H9 (cell line): ENCODE results near the gene NCF2. TPM values are rescaled to one million over a fixed set of nuclear protein-coding genes. Genes with fewer than 3 reads are reported as not detected.

Source experiments
- DNase-seq: peaks from one replicate; pipeline ENCODE4 v3.0.0-alpha.2; 2017
- H2AFZ ChIP-seq: one replicate; pipeline ENCODE4 v1.6.1; 2013; ENCODE audit warnings: mild to moderate bottlenecking, low read length, control low read depth, moderate library complexity
- H2AK5ac ChIP-seq: 2 replicates; pipeline ENCODE4 v1.6.1; 2013; ENCODE audit warnings: low read length, control low read depth, mixed read lengths; ENCODE audit not compliant: insufficient read length
- H2BK120ac ChIP-seq: one replicate; pipeline ENCODE4 v1.6.1; 2013; ENCODE audit warnings: low read depth, mild to moderate bottlenecking, low read length, control low read depth, inconsistent platforms; ENCODE audit not compliant: poor library complexity, severe bottlenecking
- H2BK12ac ChIP-seq: 2 replicates; pipeline ENCODE4 v1.6.1; 2013; ENCODE audit warnings: low read length, control low read depth, mixed read lengths, low read depth; ENCODE audit not compliant: insufficient read length
- H2BK15ac ChIP-seq: 2 replicates; pipeline ENCODE4 v1.6.1; 2013; ENCODE audit warnings: low read depth, low read length, control low read depth
- H2BK20ac ChIP-seq: one replicate; pipeline ENCODE4 v1.6.1; 2013; ENCODE audit warnings: low read depth, mild to moderate bottlenecking, low read length, control low read depth, inconsistent platforms; ENCODE audit not compliant: poor library complexity, severe bottlenecking
- H2BK5ac ChIP-seq: 2 replicates; pipeline ENCODE4 v1.6.1; 2013; ENCODE audit warnings: low read length, control low read depth, mixed read lengths; ENCODE audit not compliant: insufficient read length
- H3K14ac ChIP-seq: 2 replicates; pipeline ENCODE4 v1.6.1; 2013; ENCODE audit warnings: low read length, control low read depth; ENCODE audit not compliant: insufficient read depth
- H3K18ac ChIP-seq: 2 replicates; pipeline ENCODE4 v1.6.1; 2013; ENCODE audit warnings: low read depth, mild to moderate bottlenecking, mixed read lengths, low read length, control low read depth; ENCODE audit not compliant: insufficient read length
- H3K23ac ChIP-seq: 2 replicates; pipeline ENCODE4 v1.6.1; 2013; ENCODE audit warnings: low read length, control low read depth, mixed read lengths, low read depth; ENCODE audit not compliant: insufficient read length
- H3K23me2 ChIP-seq: 2 replicates; pipeline ENCODE4 v1.6.1; 2013; ENCODE audit warnings: low read depth, mild to moderate bottlenecking, mixed read lengths, low read length, control low read depth; ENCODE audit not compliant: insufficient read length, poor library complexity, severe bottlenecking
- H3K27ac ChIP-seq: 2 replicates; pipeline ENCODE4 v1.5.1; 2013; ENCODE audit warnings: low read length, control low read depth, mixed read lengths, low read depth; ENCODE audit not compliant: insufficient read length
- H3K27me3 ChIP-seq: 2 replicates; pipeline ENCODE4 v1.6.1; 2013; ENCODE audit warnings: low read length, control low read depth, inconsistent platforms; ENCODE audit not compliant: insufficient read depth
- H3K4ac ChIP-seq: 2 replicates; pipeline ENCODE4 v1.6.1; 2013; ENCODE audit warnings: low read depth, mild to moderate bottlenecking, control low read depth, inconsistent platforms, low read length, moderate library complexity
- H3K4me1 ChIP-seq: 2 replicates; pipeline ENCODE4 v1.6.1; 2013; ENCODE audit warnings: low read length, control low read depth, inconsistent platforms; ENCODE audit not compliant: insufficient read depth
- H3K4me2 ChIP-seq: 2 replicates; pipeline ENCODE4 v1.6.1; 2013; ENCODE audit warnings: low read length, control low read depth, mixed read lengths; ENCODE audit not compliant: insufficient read length, insufficient read depth
- H3K56ac ChIP-seq: 2 replicates; pipeline ENCODE4 v1.6.1; 2013; ENCODE audit warnings: low read depth, mild to moderate bottlenecking, mixed read lengths, low read length, control low read depth; ENCODE audit not compliant: insufficient read length
- H3K79me1 ChIP-seq: 2 replicates; pipeline ENCODE4 v1.6.1; 2013; ENCODE audit warnings: low read depth, mild to moderate bottlenecking, moderate library complexity, low read length, control low read depth, inconsistent platforms; ENCODE audit not compliant: insufficient read depth, poor library complexity, severe bottlenecking
- H3K79me2 ChIP-seq: 2 replicates; pipeline ENCODE4 v1.6.1; 2013; ENCODE audit warnings: low read length, control low read depth, inconsistent platforms; ENCODE audit not compliant: insufficient read depth
- H3K9ac ChIP-seq: 2 replicates; pipeline ENCODE4 v1.6.1; 2013; ENCODE audit warnings: low read length, control low read depth, mixed read lengths; ENCODE audit not compliant: insufficient read length; ENCODE audit errors: extremely low read depth
- H3K9me3 ChIP-seq: one replicate; pipeline ENCODE4 v1.6.1; 2013; ENCODE audit warnings: low read depth, low read length, inconsistent platforms; ENCODE audit not compliant: control insufficient read depth
- H3T11ph ChIP-seq: one replicate; pipeline ENCODE4 v1.6.1; 2013; ENCODE audit warnings: mild to moderate bottlenecking, low read length, control low read depth, inconsistent platforms
- H4K20me1 ChIP-seq: one replicate; pipeline ENCODE4 v1.6.1; 2013; ENCODE audit not compliant: control insufficient read depth, insufficient read length, insufficient read depth
- H4K5ac ChIP-seq: 2 replicates; pipeline ENCODE4 v1.6.1; 2013; ENCODE audit warnings: low read depth, mild to moderate bottlenecking, mixed read lengths, low read length, control low read depth; ENCODE audit not compliant: insufficient read length
- H4K8ac ChIP-seq: replicated peaks from 2 replicates; pipeline ENCODE4 v1.6.1; 2013; ENCODE audit warnings: low read length, control low read depth, mixed read lengths, low read depth; ENCODE audit not compliant: insufficient read length
- H4K91ac ChIP-seq: 2 replicates; pipeline ENCODE4 v1.6.1; 2013; ENCODE audit warnings: low read depth, mild to moderate bottlenecking, moderate library complexity, mixed read lengths, low read length, control low read depth; ENCODE audit not compliant: insufficient read length
- H3K27ac Mint-ChIP-seq, 3 experiments: 2 replicates in 2 of 3; 3 replicates in 1 of 3; pipeline ENCODE4 v1.8.0; 2020 to 2021; ENCODE audit warnings: mixed read lengths in 3 of 3, mild to moderate bottlenecking in 1 of 3, moderate library complexity in 1 of 3
- H3K27me3 Mint-ChIP-seq: 2 replicates; pipeline ENCODE4 v1.8.0; 2021; ENCODE audit warnings: low read depth, mild to moderate bottlenecking, moderate library complexity, mixed read lengths
- H3K36me3 Mint-ChIP-seq, 3 experiments: 2 replicates in 2 of 3; 3 replicates in 1 of 3; pipeline ENCODE4 v1.8.0; 2020 to 2021; ENCODE audit warnings: low read depth in 3 of 3, mixed read lengths in 3 of 3; ENCODE audit not compliant: insufficient read depth in 1 of 3
- H3K4me1 Mint-ChIP-seq, 2 experiments: 2 replicates each; pipeline ENCODE4 v1.8.0; 2020; ENCODE audit warnings: mixed read lengths in 2 of 2
- H3K4me3 Mint-ChIP-seq, 2 experiments: 2 replicates in 1 of 2; 3 replicates in 1 of 2; pipeline ENCODE4 v1.8.0; 2020 to 2021; ENCODE audit warnings: mild to moderate bottlenecking in 2 of 2, mixed read lengths in 2 of 2, moderate library complexity in 1 of 2
- H3K9me3 Mint-ChIP-seq, 2 experiments: 2 replicates in 1 of 2; 3 replicates in 1 of 2; pipeline ENCODE4 v1.8.0; 2020; ENCODE audit warnings: mild to moderate bottlenecking in 2 of 2, mixed read lengths in 2 of 2, moderate library complexity in 1 of 2
- CTCF ChIP-seq: fragments of 200-600 bp; sonication (generic); conservative IDR thresholded peaks from 3 replicates; pipeline ENCODE4 v1.8.0; 2021; ENCODE audit warnings: antibody characterized with exemption, mild to moderate bottlenecking
- WGBS: extraction: QIAGEN DNeasy Blood & Tissue Kit; methylation state at CpG from one replicate; pipeline ENCODE4 v1.1.7; 2013; ENCODE audit warnings: missing lambda C conversion rate, low lambda C conversion rate, mixed read lengths; ENCODE audit not compliant: insufficient read length; ENCODE audit errors: extremely low coverage; 5-methylcytosine and 5-hydroxymethylcytosine counted together
- total RNA-seq: library from RNA; stranded (reverse); gene quantifications from 2 replicates; pipeline ENCODE4 v1.2.1, GENCODE V29; 2021

NCF2 gene
- total RNA-seq, 1 experiment from 2014 or later: not detected

GRCh38 chr1:183622884-183623785, 32.9 kb upstream of the NCF2 start:
- Histone ChIP-seq H3K79me2 (no peaks in the 10 kb centered on the region), H3K14ac (no peak overlapping the region), H3K56ac (no peak overlapping the region), H3K4ac (no peak overlapping the region), H3K4me2 (no peak overlapping the region), H4K5ac (no peak overlapping the region), H3K18ac (no peak overlapping the region), H2AFZ (no peak overlapping the region), H3K79me1 (no peaks in the 10 kb centered on the region), H2BK12ac (no peak overlapping the region), H2BK20ac (no peak overlapping the region), H4K20me1 (no peaks in the 10 kb centered on the region), H3K27ac (no peak overlapping the region), H2AK5ac (no peak overlapping the region), H3K9me3 (no peaks in the 10 kb centered on the region), H3K23ac (no peak overlapping the region), H2BK120ac (no peak overlapping the region), H4K91ac (no peak overlapping the region), H3K9ac (no peak overlapping the region), H3K23me2 (no peaks in the 10 kb centered on the region), H2BK15ac (no peak overlapping the region), H3T11ph (no peak overlapping the region), H4K8ac (no peak overlapping the region), H3K4me1 (no peaks in the 10 kb centered on the region; the same call in 1 of the 2 replicates), H3K27me3 (no peaks in the 10 kb centered on the region), H2BK5ac (no peak overlapping the region)
- H3K4me1 Mint-ChIP-seq: peaks cover 36 to 37% of the 10 kb centered on the region in 2 experiments
- H3K9me3 Mint-ChIP-seq: no peaks in the 10 kb centered on the region
- peak; percentile 55 for DNase-seq
- no peak overlapping the region for H3K4me3 Mint-ChIP-seq
- peak; percentile 90 for TF ChIP-seq CTCF
- H3K27ac Mint-ChIP-seq: peak overlapping the region in 2 of 3 experiments; percentile 27 to 37; a peak in 2 of 7 replicates
- H3K36me3 Mint-ChIP-seq: peaks cover under 1 to 8% (median 1%) of the 10 kb centered on the region in 3 experiments; a peak in 5 of 7 replicates
- no CpG with 5 or more reads among the region's 10 CpGs for WGBS
- H3K27me3 Mint-ChIP-seq: no peaks in the 10 kb centered on the region
